Glomerular endothelial cell (primary cell): ENCODE results near the gene PKNOX1. TPM values are rescaled to one million over a fixed set of nuclear protein-coding genes. Genes with fewer than 3 reads are reported as not detected.
"Not testable (repeated sequence)": the region's sequence is repeated elsewhere in the genome, so short reads cannot be mapped to it uniquely, and the experiment has no call there.

Source experiments
- DNase-seq: peaks from one replicate; pipeline ENCODE4 v3.0.0-alpha.2; 2011; ENCODE audit warnings: low read depth, low spot score; ENCODE audit errors: extremely low read depth
- total RNA-seq: library from RNA; depleted of rRNA; stranded (reverse); fragments of >200 nt; gene quantifications from 2 replicates; pipeline ENCODE4 v1.2.3, GENCODE V29; 2015

Gene PKNOX1
- total RNA-seq = 21.1 and 22.9 TPM in 2 replicates

DNA sequence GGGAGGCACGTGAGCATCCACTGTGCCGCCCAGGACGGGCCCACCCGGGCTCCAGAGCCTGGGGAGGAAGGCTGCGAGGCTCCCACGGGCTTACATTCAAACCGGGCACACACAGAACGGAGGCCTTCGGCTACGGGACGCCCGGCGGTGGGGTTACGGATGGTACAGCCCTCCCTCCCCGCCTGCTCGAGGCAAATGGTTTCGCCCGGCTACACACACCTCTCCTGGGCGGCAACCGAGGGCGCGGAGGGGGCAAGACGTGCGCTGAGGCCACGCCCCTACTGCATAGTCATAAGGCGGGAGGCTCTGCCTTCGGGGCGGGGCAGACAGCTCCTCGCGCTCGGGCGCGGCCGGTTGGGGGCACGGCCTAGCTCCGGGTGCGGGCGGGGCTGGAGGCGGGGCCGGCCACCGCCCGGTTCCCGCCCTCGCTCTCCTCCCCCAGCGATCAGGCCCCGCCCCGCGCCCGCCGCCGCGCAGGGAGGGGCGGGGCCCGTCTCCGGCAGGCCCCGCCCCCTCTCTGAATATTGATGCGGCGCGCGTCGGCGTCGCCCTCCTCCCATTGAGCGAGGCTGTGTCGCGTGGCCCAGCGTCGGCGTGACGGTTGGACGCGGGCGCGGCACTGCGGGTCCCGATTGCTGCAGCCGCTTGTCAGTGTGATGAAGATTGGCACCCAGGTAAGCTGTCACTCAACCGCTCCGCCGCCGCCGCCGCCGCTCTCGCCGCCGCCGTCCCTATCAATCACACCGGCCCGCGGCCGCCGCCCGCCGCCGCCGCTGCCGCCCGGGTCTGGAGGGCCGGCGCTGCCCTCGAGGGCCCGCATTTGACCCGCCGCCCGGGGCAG lies at the start of gene PKNOX1:
PKNOX1 (plus strand) TSS at position 572 of the 841 bp plus-strand sequence. CDS start 29,820 bp downstream, outside the sequence.
- DNase-seq = peak; percentile 54

DNA sequence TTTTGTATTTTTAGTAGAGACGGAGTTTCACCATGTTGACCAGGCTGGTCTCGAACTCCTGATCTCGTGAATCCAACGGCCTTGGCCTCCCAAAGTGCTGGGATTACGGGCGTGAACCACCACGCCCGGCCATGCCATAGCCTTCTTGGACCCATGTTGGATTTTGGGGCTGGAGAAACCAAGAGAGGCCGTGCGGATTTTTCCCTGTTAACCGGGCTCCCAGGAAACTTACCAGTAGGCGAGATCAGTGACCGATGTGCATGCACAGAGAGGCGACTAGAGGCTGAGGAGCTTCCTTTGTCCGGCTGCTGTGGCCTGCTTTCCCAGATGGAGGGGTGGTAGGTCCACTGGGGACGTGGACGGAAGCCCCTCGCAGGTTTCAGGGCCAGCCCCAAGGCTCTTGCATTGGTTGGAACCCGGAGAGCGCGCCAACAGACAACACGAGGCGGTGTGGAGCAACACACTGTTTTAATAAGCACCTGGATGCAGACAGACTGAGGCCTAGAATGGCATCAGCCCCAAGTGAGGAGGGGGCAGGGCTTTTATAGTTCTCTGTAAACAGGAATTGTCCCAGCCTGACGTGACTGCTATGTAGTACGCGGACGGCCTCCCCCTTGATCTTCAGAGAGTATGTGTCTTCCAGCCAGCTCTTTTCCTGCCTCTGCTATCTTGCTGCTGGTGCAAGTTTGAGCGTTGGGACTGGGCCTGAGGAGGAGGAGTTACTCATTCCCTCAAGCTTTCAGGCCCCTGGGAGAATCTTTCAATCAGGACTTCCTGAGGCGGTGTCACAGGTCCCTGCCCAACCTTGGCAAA lies 49.0 kb upstream of the PKNOX1 start, which contains the start of gene ERVH48-1:
ERVH48-1 (minus strand) TSS at position 517 of the 813 bp plus-strand sequence. CDS start 6,624 bp downstream, outside the sequence.
- no peak for DNase-seq

GRCh38 chr21:42927474-42928200 lies 46.7 kb upstream of the PKNOX1 start:
- DNase-seq = not testable (repeated sequence)

- no peak for DNase-seq
Measured at GRCh38 chr21:42929969-42930368, 44.4 kb upstream of the PKNOX1 start.

GRCh38 chr21:42931560-42932235 lies 42.7 kb upstream of the PKNOX1 start:
- no peak for DNase-seq

DNA sequence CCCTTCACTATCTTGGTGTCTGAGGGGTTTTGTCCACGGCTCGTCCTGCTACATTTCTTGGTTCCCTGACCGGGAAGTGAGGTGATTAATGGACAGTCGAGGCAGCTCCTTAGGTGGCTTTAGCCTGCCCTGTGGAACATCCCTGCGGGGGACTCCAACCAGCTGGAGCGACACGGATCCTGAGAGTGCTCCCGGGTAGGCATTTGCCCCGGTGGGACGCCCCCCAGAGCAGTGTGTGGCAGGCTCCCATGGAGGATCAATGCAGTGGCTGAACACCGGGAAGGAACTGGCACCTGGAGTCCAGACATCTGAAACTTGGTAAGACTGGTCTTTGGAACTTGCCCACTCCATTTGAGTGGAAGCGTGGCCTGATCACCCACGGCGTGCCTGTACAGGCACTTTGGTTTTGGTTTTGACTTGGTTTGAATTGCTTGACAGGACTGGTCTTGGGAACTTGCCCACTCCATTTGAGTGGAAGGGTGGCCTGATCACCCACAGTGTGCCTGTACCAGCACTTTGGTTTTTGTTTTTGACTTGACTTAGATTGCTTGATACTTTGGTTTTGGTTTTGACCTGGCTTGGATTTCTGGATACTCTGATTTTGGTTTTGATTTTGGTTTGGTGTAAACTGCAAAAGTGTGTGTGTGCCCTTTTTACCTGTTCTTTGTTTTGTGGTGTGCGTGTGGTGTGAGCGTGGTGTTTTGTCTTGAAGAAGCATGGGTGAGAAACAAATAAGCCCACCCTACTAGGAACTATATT lies 41.8 kb upstream of the PKNOX1 start:
- not testable (repeated sequence) for DNase-seq

DNA sequence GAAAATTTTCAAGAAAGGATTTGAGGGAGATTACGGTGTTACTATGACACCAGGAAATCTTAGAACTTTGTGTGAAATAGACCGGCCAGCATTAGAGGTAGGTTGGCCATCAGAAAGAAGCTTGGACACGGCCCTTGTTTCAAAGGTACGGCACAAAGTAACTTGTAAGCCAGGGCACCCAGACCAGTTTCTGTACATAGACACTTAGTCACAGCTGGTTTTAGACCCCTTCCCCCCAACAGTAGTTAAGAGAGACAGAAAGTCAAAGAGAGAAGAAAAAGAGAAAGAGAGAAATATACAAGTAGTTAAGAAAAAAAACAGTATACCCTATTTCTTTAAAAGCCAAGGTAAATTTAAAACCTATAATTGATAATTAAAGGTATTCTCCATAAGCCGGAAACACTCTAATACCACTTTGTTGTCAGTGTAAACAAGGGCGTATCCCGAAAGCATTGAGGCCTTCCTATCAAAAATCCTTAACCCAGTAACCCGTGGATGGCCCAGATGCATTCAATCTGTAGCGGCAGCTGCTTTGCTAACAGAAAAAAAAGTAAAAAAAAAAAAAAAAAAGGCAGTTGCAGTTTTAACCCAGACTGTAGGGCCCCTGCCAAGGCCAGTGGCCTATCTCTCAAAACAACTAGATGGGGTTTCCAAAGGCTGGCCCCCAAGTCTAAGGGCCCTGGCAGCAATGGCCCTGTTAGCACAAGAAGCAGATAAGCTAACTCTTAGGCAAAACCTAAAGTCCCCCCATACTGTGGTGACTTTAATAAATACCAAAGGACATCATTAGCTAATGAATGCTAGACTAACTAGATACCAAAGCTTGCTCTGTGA lies 41.0 kb upstream of the PKNOX1 start:
- not testable (repeated sequence) for DNase-seq

DNA sequence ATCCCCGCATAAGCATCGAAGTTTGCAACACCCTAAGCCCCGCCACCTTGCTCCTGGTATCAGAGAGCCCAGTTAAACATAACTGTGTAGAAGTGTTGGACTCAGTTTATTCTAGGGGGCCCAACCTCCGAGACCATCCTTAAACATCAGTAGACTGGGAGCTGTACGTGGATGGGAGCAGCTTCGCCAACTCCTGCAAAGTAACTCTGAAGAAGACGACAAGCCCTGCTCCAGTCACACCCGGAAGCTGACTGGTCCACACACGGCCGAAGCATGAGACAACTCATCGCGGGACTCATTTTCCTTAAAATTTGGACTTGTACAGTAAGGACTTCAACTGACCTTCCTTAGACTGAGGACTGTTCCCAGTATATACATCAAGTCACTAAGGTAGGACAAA lies 40.4 kb upstream of the PKNOX1 start:
- not testable (repeated sequence) for DNase-seq

DNA sequence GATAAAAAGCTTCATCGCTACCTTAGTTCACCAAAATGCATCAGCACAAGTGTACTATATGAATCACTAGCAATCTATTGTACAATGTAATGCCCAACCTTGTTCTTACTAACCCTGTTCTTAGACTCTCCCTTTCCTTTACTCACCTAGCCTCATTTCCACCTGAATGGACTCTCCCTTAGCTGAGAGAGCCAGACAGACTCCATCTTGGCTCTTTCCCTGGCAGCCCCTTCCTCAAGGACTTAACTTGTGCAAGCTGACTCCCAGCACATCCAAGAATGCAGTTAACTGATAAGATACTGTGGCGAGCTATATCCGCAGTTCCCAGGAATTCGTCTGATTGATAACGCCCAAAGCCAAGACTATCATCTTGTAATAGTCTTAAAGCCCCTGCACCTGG lies 38.0 kb upstream of the PKNOX1 start:
- DNase-seq = not testable (repeated sequence)

GRCh38 chr21:42937034-42937940 lies 37.1 kb upstream of the PKNOX1 start:
- not testable (repeated sequence) for DNase-seq

GRCh38 chr21:42937960-42938605 lies 36.3 kb upstream of the PKNOX1 start:
- no peak for DNase-seq

DNA sequence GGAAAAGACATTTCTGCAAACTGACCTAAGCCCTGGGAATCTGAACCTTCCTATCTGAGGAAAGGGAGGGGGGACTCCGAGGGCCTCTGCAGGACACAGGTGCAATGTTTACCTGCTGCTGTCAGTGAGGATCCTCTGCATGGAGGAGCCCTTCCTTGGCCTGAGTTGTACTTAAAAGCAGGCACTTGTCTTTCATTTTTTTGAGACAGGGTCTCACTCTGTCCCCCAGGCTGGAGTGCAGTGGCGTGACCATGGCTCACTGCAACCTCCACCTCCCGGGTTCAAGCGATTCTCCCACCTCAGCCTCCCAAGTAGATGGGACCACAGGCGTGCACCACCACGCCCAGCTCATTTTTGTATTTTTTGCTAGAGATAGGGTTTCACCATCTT lies 35.8 kb upstream of the PKNOX1 start:
- DNase-seq = not testable (repeated sequence)

GRCh38 chr21:42939582-42940413 lies 34.6 kb upstream of the PKNOX1 start:
- DNase-seq = peak; percentile 52

GRCh38 chr21:42941696-42942085 lies 32.7 kb upstream of the PKNOX1 start:
- DNase-seq = no peak

GRCh38 chr21:42942244-42942643 lies 32.1 kb upstream of the PKNOX1 start:
- no peak for DNase-seq

- DNase-seq = not testable (repeated sequence)
Measured at GRCh38 chr21:42949094-42949755, 25.1 kb upstream of the PKNOX1 start.
